ENCODE results near the gene ZNF316. TPM values are rescaled to one million over a fixed set of nuclear protein-coding genes. Genes with fewer than 3 reads are reported as not detected.

The ZNF316 gene
- total RNA-seq, 1 experiment from 2014 or later = 22.2 TPM

GRCh38 chr7:6621195-6622133, 15.7 kb upstream of the ZNF316 start:
- H3K4me1 Mint-ChIP-seq = no peaks in the 10 kb centered on the region
- Histone ChIP-seq H3K56ac (ENCODE audit: insufficient read length, low read depth, low read length) (no peak overlapping the region), H3K23me2 (ENCODE audit: insufficient read length, low read depth, low read length, poor library complexity, severe bottlenecking) (no peaks in the 10 kb centered on the region), H2BK120ac (ENCODE audit: low read depth, low read length, poor library complexity, severe bottlenecking) (no peak overlapping the region), H3K9ac (ENCODE audit: extremely low read depth, insufficient read length, low read length) (no peak overlapping the region), H3K18ac (ENCODE audit: insufficient read length, low read depth, low read length) (no peak overlapping the region), H3K79me1 (ENCODE audit: insufficient read depth, low read depth, low read length, poor library complexity, severe bottlenecking) (no peaks in the 10 kb centered on the region), H2BK12ac (ENCODE audit: insufficient read length, low read depth, low read length) (no peak overlapping the region), H3T11ph (ENCODE audit: low read length) (no peak overlapping the region), H2AK5ac (ENCODE audit: insufficient read length, low read length) (no peak overlapping the region), H3K79me2 (ENCODE audit: insufficient read depth, low read length) (no peaks in the 10 kb centered on the region), H2BK15ac (ENCODE audit: low read depth, low read length) (no peak overlapping the region), H3K14ac (ENCODE audit: insufficient read depth, low read length) (no peak overlapping the region), H4K5ac (ENCODE audit: insufficient read length, low read depth, low read length) (no peak overlapping the region), H3K4me2 (ENCODE audit: insufficient read depth, insufficient read length, low read length) (no peak overlapping the region), H4K8ac (replicated peaks; ENCODE audit: insufficient read length, low read depth, low read length) (no peak overlapping the region), H3K27me3 (ENCODE audit: insufficient read depth, low read length) (no peaks in the 10 kb centered on the region), H3K9me3 (ENCODE audit: control insufficient read depth, low read depth, low read length) (no peaks in the 10 kb centered on the region), H2AFZ (ENCODE audit: low read length) (no peak overlapping the region), H3K23ac (ENCODE audit: insufficient read length, low read depth, low read length) (no peak overlapping the region), H4K91ac (ENCODE audit: insufficient read length, low read depth, low read length) (no peak overlapping the region), H3K4ac (ENCODE audit: low read depth, low read length) (no peak overlapping the region), H2BK5ac (ENCODE audit: insufficient read length, low read length) (no peak overlapping the region), H4K20me1 (ENCODE audit: control insufficient read depth, insufficient read depth, insufficient read length) (no peaks in the 10 kb centered on the region), H3K4me1 (ENCODE audit: insufficient read depth, low read length) (no peaks in the 10 kb centered on the region), H3K27ac (ENCODE audit: insufficient read length, low read depth, low read length) (no peak overlapping the region), H2BK20ac (ENCODE audit: low read depth, low read length, poor library complexity, severe bottlenecking) (no peak overlapping the region)
- WGBS (ENCODE audit: extremely low coverage, insufficient read length, low lambda C conversion rate) = no CpG with 5 or more reads among the region's 20 CpGs
- H3K27me3 Mint-ChIP-seq (ENCODE audit: low read depth) = no peaks in the 10 kb centered on the region
- H3K27ac Mint-ChIP-seq = peak overlapping the region in 1 of 3 experiments; percentile 65; a peak in 1 of 7 replicates
- DNase-seq = no peak
- no peaks in the 10 kb centered on the region; a peak in 1 of 5 replicates for H3K9me3 Mint-ChIP-seq
- peaks cover 16 to 40% (median 32%) of the 10 kb centered on the region in 3 experiments for H3K36me3 Mint-ChIP-seq (ENCODE audit: insufficient read depth in 1 of 3, low read depth in 3 of 3)
- H3K4me3 Mint-ChIP-seq = no peak overlapping the region
- TF ChIP-seq CTCF (conservative IDR thresholded peaks at IDR 0.05) = no peak
